ENCODE results near the gene DENND1A. TPM values are rescaled to one million over a fixed set of nuclear protein-coding genes. Genes with fewer than 3 reads are reported as not detected.

DENND1A gene
- total and polyA plus RNA-seq, 2 of the 13 experiments (the other 11 are each of a cell fraction or from before 2014, with no cell fraction given): 14.8 to 30.1 TPM

- Histone ChIP-seq H3K9me3 (ENCODE audit: low read length) (no peaks in the 10 kb centered on the region), H2AFZ (ENCODE audit: low read length) (no peak overlapping the region), H3K36me3 (replicated peaks in 1 of 2; ENCODE audit: control insufficient read depth in 1 of 2, insufficient read depth in 2 of 2, low read length in 2 of 2) (peaks cover 4 to 13% of the 10 kb centered on the region in 2 experiments), H3K79me2 (ENCODE audit: insufficient read depth, low read length) (no peaks in the 10 kb centered on the region), H3K27ac (ENCODE audit: extremely low read length, insufficient read depth, low read length) (no peak overlapping the region), H3K9ac (ENCODE audit: insufficient read depth, low read depth, low read length) (no peak overlapping the region), H4K20me1 (ENCODE audit: insufficient read depth, low read length) (no peaks in the 10 kb centered on the region), H3K27me3 (ENCODE audit: control insufficient read depth in 1 of 2, insufficient read depth in 2 of 2, low read length in 2 of 2) (no peaks in the 10 kb centered on the region), H3K4me1 (ENCODE audit: insufficient read depth, low read length) (no peaks in the 10 kb centered on the region), H3K4me3 (replicated peaks in 1 of 3; ENCODE audit: insufficient read depth in 1 of 3, low read depth in 2 of 3, low read length in 3 of 3) (no peak overlapping the region), H3K4me2 (ENCODE audit: low read depth, low read length) (no peak overlapping the region)
- intact Hi-C loops (cut with micrococcal nuclease; ENCODE audit: unreplicated experiment) (no loop called here), in situ Hi-C loops (cut with HindIII; ENCODE audit: extremely low pct_ligation_motif_present, low pct_unique_long_range_greater_than_20kb) (loop anchor here (25.0 kb wide), 1 partner anchor 621 kb away; no protein-coding TSS in a partner anchor)
- ATAC-seq (no peak), DNase-seq (ENCODE audit: low spot score) (no peak), FAIRE-seq (no peak)
- ChIA-PET POLR2A (no interaction called here), CTCF (ENCODE audit: low intra/inter-chr PET ratio, low total read pairs) (no interaction called here)
- TF ChIP-seq ZBTB49 (CRISPR knock-in tag; IDR thresholded peaks at IDR 0.05; ENCODE audit: borderline replicate concordance) (no peak), PHF5A (CRISPR knock-in tag; IDR thresholded peaks at IDR 0.05; ENCODE audit: low read depth, unreplicated experiment) (no peak), SNAI1 (CRISPR knock-in tag; IDR thresholded peaks at IDR 0.05; ENCODE audit: borderline replicate concordance) (no peak), ERF (CRISPR knock-in tag; IDR thresholded peaks at IDR 0.05) (no peak), ZKSCAN5 (CRISPR knock-in tag; IDR thresholded peaks at IDR 0.05) (no peak), ZBTB14 (CRISPR knock-in tag; IDR thresholded peaks at IDR 0.05) (no peak), LCORL (IDR thresholded peaks at IDR 0.05) (no peak), LCORL (CRISPR knock-in tag; IDR thresholded peaks at IDR 0.05) (no peak), ZSCAN21 (CRISPR knock-in tag; IDR thresholded peaks at IDR 0.05; ENCODE audit: borderline replicate concordance) (no peak)
- TF ChIP-seq, protein P1, sequence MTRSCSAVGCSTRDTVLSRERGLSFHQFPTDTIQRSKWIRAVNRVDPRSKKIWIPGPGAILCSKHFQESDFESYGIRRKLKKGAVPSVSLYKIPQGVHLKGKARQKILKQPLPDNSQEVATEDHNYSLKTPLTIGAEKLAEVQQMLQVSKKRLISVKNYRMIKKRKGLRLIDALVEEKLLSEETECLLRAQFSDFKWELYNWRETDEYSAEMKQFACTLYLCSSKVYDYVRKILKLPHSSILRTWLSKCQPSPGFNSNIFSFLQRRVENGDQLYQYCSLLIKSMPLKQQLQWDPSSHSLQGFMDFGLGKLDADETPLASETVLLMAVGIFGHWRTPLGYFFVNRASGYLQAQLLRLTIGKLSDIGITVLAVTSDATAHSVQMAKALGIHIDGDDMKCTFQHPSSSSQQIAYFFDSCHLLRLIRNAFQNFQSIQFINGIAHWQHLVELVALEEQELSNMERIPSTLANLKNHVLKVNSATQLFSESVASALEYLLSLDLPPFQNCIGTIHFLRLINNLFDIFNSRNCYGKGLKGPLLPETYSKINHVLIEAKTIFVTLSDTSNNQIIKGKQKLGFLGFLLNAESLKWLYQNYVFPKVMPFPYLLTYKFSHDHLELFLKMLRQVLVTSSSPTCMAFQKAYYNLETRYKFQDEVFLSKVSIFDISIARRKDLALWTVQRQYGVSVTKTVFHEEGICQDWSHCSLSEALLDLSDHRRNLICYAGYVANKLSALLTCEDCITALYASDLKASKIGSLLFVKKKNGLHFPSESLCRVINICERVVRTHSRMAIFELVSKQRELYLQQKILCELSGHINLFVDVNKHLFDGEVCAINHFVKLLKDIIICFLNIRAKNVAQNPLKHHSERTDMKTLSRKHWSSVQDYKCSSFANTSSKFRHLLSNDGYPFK (CRISPR knock-in tag; IDR thresholded peaks at IDR 0.05; ENCODE audit: borderline replicate concordance): no peak
- TF ChIP-seq, protein P2, sequence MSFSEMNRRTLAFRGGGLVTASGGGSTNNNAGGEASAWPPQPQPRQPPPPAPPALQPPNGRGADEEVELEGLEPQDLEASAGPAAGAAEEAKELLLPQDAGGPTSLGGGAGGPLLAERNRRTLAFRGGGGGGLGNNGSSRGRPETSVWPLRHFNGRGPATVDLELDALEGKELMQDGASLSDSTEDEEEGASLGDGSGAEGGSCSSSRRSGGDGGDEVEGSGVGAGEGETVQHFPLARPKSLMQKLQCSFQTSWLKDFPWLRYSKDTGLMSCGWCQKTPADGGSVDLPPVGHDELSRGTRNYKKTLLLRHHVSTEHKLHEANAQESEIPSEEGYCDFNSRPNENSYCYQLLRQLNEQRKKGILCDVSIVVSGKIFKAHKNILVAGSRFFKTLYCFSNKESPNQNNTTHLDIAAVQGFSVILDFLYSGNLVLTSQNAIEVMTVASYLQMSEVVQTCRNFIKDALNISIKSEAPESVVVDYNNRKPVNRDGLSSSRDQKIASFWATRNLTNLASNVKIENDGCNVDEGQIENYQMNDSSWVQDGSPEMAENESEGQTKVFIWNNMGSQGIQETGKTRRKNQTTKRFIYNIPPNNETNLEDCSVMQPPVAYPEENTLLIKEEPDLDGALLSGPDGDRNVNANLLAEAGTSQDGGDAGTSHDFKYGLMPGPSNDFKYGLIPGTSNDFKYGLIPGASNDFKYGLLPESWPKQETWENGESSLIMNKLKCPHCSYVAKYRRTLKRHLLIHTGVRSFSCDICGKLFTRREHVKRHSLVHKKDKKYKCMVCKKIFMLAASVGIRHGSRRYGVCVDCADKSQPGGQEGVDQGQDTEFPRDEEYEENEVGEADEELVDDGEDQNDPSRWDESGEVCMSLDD (CRISPR knock-in tag; IDR thresholded peaks at IDR 0.05; ENCODE audit: borderline replicate concordance): no peak
- 89% methylated on average over 8 of the region's 8 CpGs for WGBS (ENCODE audit: low lambda C conversion rate)
- BruUV-seq (replicated peaks): no TSS peak
These were observed 513.8 kb downstream of the DENND1A start for GRCh38 chr9:123416176-123416575.
